ENCODE data around the gene UBP1.

The UBP1 gene

GRCh38 chr3:33425453-33425852 is 14.8 kb downstream of the UBP1 start:
- no peak overlapping the region for H3K23ac ChIP-seq (ENCODE audit: low read length)
- H3K79me2 ChIP-seq (ENCODE audit: control insufficient read depth, insufficient read depth, low read length): peaks cover 30% of the 10 kb centered on the region
- no peak overlapping the region for H4K5ac ChIP-seq (ENCODE audit: low read length)
- no peak overlapping the region for H2AK5ac ChIP-seq (ENCODE audit: low read length)
- no peak for DNase-seq
- no peak overlapping the region for H3K9ac ChIP-seq (ENCODE audit: low read length)
- H3K4ac ChIP-seq (ENCODE audit: low read depth, low read length): no peak overlapping the region
- H3K27me3 ChIP-seq (ENCODE audit: insufficient read depth, low read length, poor library complexity): no peaks in the 10 kb centered on the region
- no peak overlapping the region for H2BK120ac ChIP-seq (ENCODE audit: low read depth, low read length)
- H3K79me1 ChIP-seq (ENCODE audit: low read length): peaks cover 12% of the 10 kb centered on the region
- WGBS (ENCODE audit: extremely low coverage, insufficient coverage, low lambda C conversion rate): no CpG with 5 or more reads among the region's 2 CpGs
- no peak overlapping the region for H2BK5ac ChIP-seq (ENCODE audit: low read length)
- H3K36me3 ChIP-seq (ENCODE audit: control insufficient read depth, insufficient read depth, low read length): no peaks in the 10 kb centered on the region
- H3K27ac ChIP-seq (ENCODE audit: low read depth, low read length): no peak overlapping the region
- H3K4me1 ChIP-seq (ENCODE audit: control insufficient read depth, low read depth, low read length): peaks cover 14% of the 10 kb centered on the region
- no peak overlapping the region for H3K18ac ChIP-seq (ENCODE audit: low read length)
- no peak overlapping the region for H4K8ac ChIP-seq (ENCODE audit: low read depth, low read length)
- H2BK15ac ChIP-seq (replicated peaks; ENCODE audit: low read depth): no peak overlapping the region
- no peak overlapping the region for H3K56ac ChIP-seq (ENCODE audit: low read length)
- no peak overlapping the region for H3K4me3 ChIP-seq (ENCODE audit: low read length)
- H3K4me2 ChIP-seq (ENCODE audit: low read length): no peak overlapping the region

GRCh38 chr3:33424606-33425452 is 15.4 kb downstream of the UBP1 start:
- H3K18ac ChIP-seq (ENCODE audit: low read length): no peak overlapping the region
- no peak overlapping the region for H4K5ac ChIP-seq (ENCODE audit: low read length)
- H3K4ac ChIP-seq (ENCODE audit: low read depth, low read length): no peak overlapping the region
- H3K79me1 ChIP-seq (ENCODE audit: low read length): peaks cover 9% of the 10 kb centered on the region
- H3K27ac ChIP-seq (ENCODE audit: low read depth, low read length): no peak overlapping the region
- H3K4me3 ChIP-seq (ENCODE audit: low read length): no peak overlapping the region
- H2BK15ac ChIP-seq (replicated peaks; ENCODE audit: low read depth): no peak overlapping the region
- H3K9ac ChIP-seq (ENCODE audit: low read length): no peak overlapping the region
- H3K4me1 ChIP-seq (ENCODE audit: control insufficient read depth, low read depth, low read length): peaks cover 14% of the 10 kb centered on the region
- no peak overlapping the region for H4K8ac ChIP-seq (ENCODE audit: low read depth, low read length)
- peaks cover 24% of the 10 kb centered on the region for H3K79me2 ChIP-seq (ENCODE audit: control insufficient read depth, insufficient read depth, low read length)
- DNase-seq: no peak
- no peak overlapping the region for H3K56ac ChIP-seq (ENCODE audit: low read length)
- WGBS (ENCODE audit: extremely low coverage, insufficient coverage, low lambda C conversion rate): no CpG with 5 or more reads among the region's 10 CpGs
- no peak overlapping the region for H2BK120ac ChIP-seq (ENCODE audit: low read depth, low read length)
- no peak overlapping the region for H3K23ac ChIP-seq (ENCODE audit: low read length)
- H3K36me3 ChIP-seq (ENCODE audit: control insufficient read depth, insufficient read depth, low read length): no peaks in the 10 kb centered on the region
- no peak overlapping the region for H2AK5ac ChIP-seq (ENCODE audit: low read length)
- no peaks in the 10 kb centered on the region for H3K27me3 ChIP-seq (ENCODE audit: insufficient read depth, low read length, poor library complexity)
- no peak overlapping the region for H2BK5ac ChIP-seq (ENCODE audit: low read length)
- H3K4me2 ChIP-seq (ENCODE audit: low read length): no peak overlapping the region

- peaks cover 4% of the 10 kb centered on the region for H3K79me1 ChIP-seq (ENCODE audit: low read length)
- no peak overlapping the region for H3K27ac ChIP-seq (ENCODE audit: low read depth, low read length)
- H2BK5ac ChIP-seq (ENCODE audit: low read length): no peak overlapping the region
- DNase-seq: peak; percentile 77
- no peak overlapping the region for H3K4me2 ChIP-seq (ENCODE audit: low read length)
- H3K4ac ChIP-seq (ENCODE audit: low read depth, low read length): no peak overlapping the region
- H2AK5ac ChIP-seq (ENCODE audit: low read length): no peak overlapping the region
- no peak overlapping the region for H3K9ac ChIP-seq (ENCODE audit: low read length)
- no peaks in the 10 kb centered on the region for H3K27me3 ChIP-seq (ENCODE audit: insufficient read depth, low read length, poor library complexity)
- no peak overlapping the region for H2BK15ac ChIP-seq (replicated peaks; ENCODE audit: low read depth)
- H3K79me2 ChIP-seq (ENCODE audit: control insufficient read depth, insufficient read depth, low read length): peaks cover 7% of the 10 kb centered on the region
- no peak overlapping the region for H3K4me3 ChIP-seq (ENCODE audit: low read length)
- H4K5ac ChIP-seq (ENCODE audit: low read length): no peak overlapping the region
- no peaks in the 10 kb centered on the region for H3K36me3 ChIP-seq (ENCODE audit: control insufficient read depth, insufficient read depth, low read length)
- H2BK120ac ChIP-seq (ENCODE audit: low read depth, low read length): no peak overlapping the region
- H3K23ac ChIP-seq (ENCODE audit: low read length): no peak overlapping the region
- H3K4me1 ChIP-seq (ENCODE audit: control insufficient read depth, low read depth, low read length): peaks cover 4% of the 10 kb centered on the region
- H3K56ac ChIP-seq (ENCODE audit: low read length): no peak overlapping the region
- peak overlapping the region; percentile 51 for H3K18ac ChIP-seq (ENCODE audit: low read length)
- H4K8ac ChIP-seq (ENCODE audit: low read depth, low read length): no peak overlapping the region
- WGBS (ENCODE audit: extremely low coverage, insufficient coverage, low lambda C conversion rate): no CpG with 5 or more reads among the region's 2 CpGs
Measured at GRCh38 chr3:33420966-33421365, 19.2 kb downstream of the UBP1 start.

- no peak overlapping the region for H2AK5ac ChIP-seq (ENCODE audit: low read length)
- H3K4ac ChIP-seq (ENCODE audit: low read depth, low read length): no peak overlapping the region
- peaks cover 4% of the 10 kb centered on the region for H3K79me2 ChIP-seq (ENCODE audit: control insufficient read depth, insufficient read depth, low read length)
- no peak overlapping the region for H3K27ac ChIP-seq (ENCODE audit: low read depth, low read length)
- WGBS (ENCODE audit: extremely low coverage, insufficient coverage, low lambda C conversion rate): no CpG with 5 or more reads among the region's 1 CpG
- H3K4me3 ChIP-seq (ENCODE audit: low read length): no peak overlapping the region
- no peak overlapping the region for H4K8ac ChIP-seq (ENCODE audit: low read depth, low read length)
- H3K36me3 ChIP-seq (ENCODE audit: control insufficient read depth, insufficient read depth, low read length): no peaks in the 10 kb centered on the region
- H4K5ac ChIP-seq (ENCODE audit: low read length): no peak overlapping the region
- H3K18ac ChIP-seq (ENCODE audit: low read length): no peak overlapping the region
- peaks cover 3% of the 10 kb centered on the region for H3K79me1 ChIP-seq (ENCODE audit: low read length)
- H3K56ac ChIP-seq (ENCODE audit: low read length): no peak overlapping the region
- no peak overlapping the region for H2BK15ac ChIP-seq (replicated peaks; ENCODE audit: low read depth)
- DNase-seq: no peak
- no peak overlapping the region for H3K4me2 ChIP-seq (ENCODE audit: low read length)
- H3K4me1 ChIP-seq (ENCODE audit: control insufficient read depth, low read depth, low read length): no peaks in the 10 kb centered on the region
- no peak overlapping the region for H3K23ac ChIP-seq (ENCODE audit: low read length)
- H3K27me3 ChIP-seq (ENCODE audit: insufficient read depth, low read length, poor library complexity): no peaks in the 10 kb centered on the region
- H2BK5ac ChIP-seq (ENCODE audit: low read length): no peak overlapping the region
- H3K9ac ChIP-seq (ENCODE audit: low read length): no peak overlapping the region
- H2BK120ac ChIP-seq (ENCODE audit: low read depth, low read length): no peak overlapping the region
Measured at GRCh38 chr3:33419948-33420347, 20.3 kb downstream of the UBP1 start.

- Histone ChIP-seq H3K4me2 (ENCODE audit: low read length) (no peak overlapping the region), H3K79me1 (ENCODE audit: low read length) (peaks cover 8% of the 10 kb centered on the region), H2BK15ac (replicated peaks; ENCODE audit: low read depth) (no peak overlapping the region), H2AK5ac (ENCODE audit: low read length) (no peak overlapping the region), H3K79me2 (ENCODE audit: control insufficient read depth, insufficient read depth, low read length) (peaks cover 2% of the 10 kb centered on the region), H3K18ac (ENCODE audit: low read length) (no peak overlapping the region), H3K56ac (ENCODE audit: low read length) (no peak overlapping the region), H3K23ac (ENCODE audit: low read length) (no peak overlapping the region), H2BK120ac (ENCODE audit: low read depth, low read length) (no peak overlapping the region), H3K4ac (ENCODE audit: low read depth, low read length) (no peak overlapping the region), H4K8ac (ENCODE audit: low read depth, low read length) (no peak overlapping the region), H3K27me3 (ENCODE audit: insufficient read depth, low read length, poor library complexity) (no peaks in the 10 kb centered on the region), H3K9ac (ENCODE audit: low read length) (no peak overlapping the region), H4K5ac (ENCODE audit: low read length) (no peak overlapping the region), H2BK5ac (ENCODE audit: low read length) (no peak overlapping the region), H3K4me3 (ENCODE audit: low read length) (no peak overlapping the region), H3K4me1 (ENCODE audit: control insufficient read depth, low read depth, low read length) (no peaks in the 10 kb centered on the region), H3K36me3 (ENCODE audit: control insufficient read depth, insufficient read depth, low read length) (no peaks in the 10 kb centered on the region), H3K27ac (ENCODE audit: low read depth, low read length) (no peak overlapping the region)
- WGBS (ENCODE audit: extremely low coverage, insufficient coverage, low lambda C conversion rate): no CpG with 5 or more reads among the region's 3 CpGs
- no peak for DNase-seq
Measured at GRCh38 chr3:33417066-33417673, 23.0 kb downstream of the UBP1 start.
